ENCODE measurements around the gene DNAJC18. TPM values are rescaled to one million over a fixed set of nuclear protein-coding genes. Genes with fewer than 3 reads are reported as not detected.

DNAJC18 gene
- total RNA-seq, 4 donors from 2014 or later: 9.2 to 11.4 (median 10.7) TPM

- Histone ChIP-seq H3K4me3 (no peak overlapping the region), H3K27ac (no peak overlapping the region), H3K9me3 (no peaks in the 10 kb centered on the region), H3K4me1 (peaks cover 4 to 15% (median 11%) of the 10 kb centered on the region in 4 donors), H3K36me3 (peaks cover 0 to 6% (median 0%) of the 10 kb centered on the region in 3 donors), H3K27me3 (no peaks in the 10 kb centered on the region)
- no peak for DNase-seq (ENCODE audit: low spot score in 2 of 2)
- TF ChIP-seq POLR2A (IDR thresholded peaks at IDR 0.05): no peak
- 87 to 96% methylated on average over 2 of the region's 2 CpGs for WGBS, 2 donors
Observed at GRCh38 chr5:139406963-139407362, 32.4 kb downstream of the DNAJC18 start.

DNA sequence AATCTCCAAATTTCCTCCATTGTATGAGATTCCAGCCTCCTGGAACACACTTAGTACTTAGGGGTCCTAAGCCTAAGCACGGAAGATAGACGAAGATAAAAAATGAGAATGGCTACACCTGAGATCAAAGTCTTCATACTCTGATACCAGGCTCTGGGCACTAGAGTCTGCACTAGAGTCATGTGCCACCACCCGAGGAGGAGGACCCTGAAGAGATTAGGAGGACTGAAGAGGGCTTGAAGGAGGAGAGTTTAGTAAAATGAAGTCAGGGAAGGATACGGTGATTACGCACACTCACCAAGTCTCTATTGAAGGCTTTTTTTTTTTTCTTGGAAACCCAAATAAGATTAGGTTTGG is 34.9 kb downstream of the DNAJC18 start:
- Histone ChIP-seq H3K4me3 (peak overlapping the region in 3 of 4 donors; percentile 36 to 58 (median 58)), H3K36me3 (no peaks in the 10 kb centered on the region), H3K9me3 (no peaks in the 10 kb centered on the region), H3K27me3 (no peaks in the 10 kb centered on the region), H3K4me1 (peaks cover 4 to 15% (median 11%) of the 10 kb centered on the region in 4 donors), H3K27ac (peak overlapping the region; percentile 82 to 97 (median 88))
- TF ChIP-seq CTCF (IDR thresholded peaks at IDR 0.05) (no peak), POLR2A (IDR thresholded peaks at IDR 0.05) (no peak), EP300 (IDR thresholded peaks at IDR 0.05) (no peak)
- no peak for DNase-seq (ENCODE audit: low spot score in 2 of 2)
- 69 to 70% methylated on average over 5 of the region's 5 CpGs for WGBS, 2 donors

GRCh38 chr5:139403787-139404483 is 35.4 kb downstream of the DNAJC18 start, which contains the start of gene SPATA24:
Gene SPATA24 (minus strand): TSS chr5:139404089. CDS start chr5:139404060, 29 bp downstream.
- peak; percentile 98 for DNase-seq (ENCODE audit: low spot score in 2 of 2)
- whole genome bisulfite sequencing, 2 donors: 0% methylated on average over 25 to 41 of the region's 41 CpGs
- Histone ChIP-seq H3K36me3 (no peaks in the 10 kb centered on the region), H3K9me3 (no peaks in the 10 kb centered on the region), H3K4me1 (peaks cover 4 to 15% (median 11%) of the 10 kb centered on the region in 4 donors), H3K27me3 (no peaks in the 10 kb centered on the region), H3K4me3 (peak within 1 kb of the TSS; percentile 36 to 58 (median 50)), H3K27ac (peak within 1 kb of the TSS; percentile 82 to 97 (median 88))
- peak in 1 of 5 experiments; percentile 46 for TF ChIP-seq CTCF (IDR thresholded peaks at IDR 0.05)
- no peak for TF ChIP-seq POLR2A (IDR thresholded peaks at IDR 0.05)
- peak; percentile 86 to 91 for TF ChIP-seq EP300 (IDR thresholded peaks at IDR 0.05)

DNA sequence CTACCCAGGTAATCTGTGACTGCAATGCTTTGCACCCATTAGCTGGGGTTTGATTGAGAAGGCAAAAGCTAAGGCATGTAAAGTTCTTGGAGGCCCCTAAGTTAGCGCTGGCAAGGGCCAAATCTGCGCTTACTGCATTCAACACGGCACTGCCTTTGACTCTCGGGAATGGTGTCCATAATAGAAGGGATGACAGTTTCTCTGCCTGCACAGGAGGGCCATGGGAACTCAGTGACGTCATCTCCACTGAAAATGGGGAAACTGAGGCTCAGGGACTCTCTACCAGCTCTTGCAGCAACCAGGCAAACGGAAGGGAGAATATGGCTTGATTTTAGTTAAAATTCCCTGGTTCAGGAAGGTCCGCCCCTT is 35.9 kb downstream of the DNAJC18 start:
- TF ChIP-seq CTCF (IDR thresholded peaks at IDR 0.05): no peak
- no peak for TF ChIP-seq POLR2A (IDR thresholded peaks at IDR 0.05)
- TF ChIP-seq EP300 (IDR thresholded peaks at IDR 0.05): no peak
- Histone ChIP-seq H3K27ac (peak overlapping the region; percentile 82 to 97 (median 88)), H3K4me1 (peaks cover 4 to 15% (median 11%) of the 10 kb centered on the region in 4 donors), H3K9me3 (no peaks in the 10 kb centered on the region), H3K27me3 (no peaks in the 10 kb centered on the region), H3K4me3 (peak overlapping the region; percentile 36 to 58 (median 50)), H3K36me3 (no peaks in the 10 kb centered on the region)
- no peak for DNase-seq (ENCODE audit: low spot score in 2 of 2)
- WGBS, 2 donors: 9 to 15% methylated on average over 6 to 7 of the region's 7 CpGs

GRCh38 chr5:139402561-139403158 is 36.7 kb downstream of the DNAJC18 start:
- TF ChIP-seq CTCF (IDR thresholded peaks at IDR 0.05) (peak in 1 of 5 experiments; percentile 10), EP300 (IDR thresholded peaks at IDR 0.05) (no peak)
- Histone ChIP-seq H3K9me3 (no peaks in the 10 kb centered on the region), H3K27me3 (no peaks in the 10 kb centered on the region), H3K27ac (peak overlapping the region in 2 of 4 donors; percentile 89 to 97), H3K36me3 (no peaks in the 10 kb centered on the region), H3K4me1 (peaks cover 4 to 15% (median 11%) of the 10 kb centered on the region in 4 donors), H3K4me3 (no peak overlapping the region)
- 68% methylated on average over 7 of the region's 7 CpGs for WGBS, 2 donors
- DNase-seq (ENCODE audit: low spot score in 2 of 2): no peak

All from tibial nerve (tissue), 4 donors.